22Rv1 (cell line): ENCODE measurements around the gene VWF.

Source experiments
- ZFX ChIP-seq: fragments of 450-650 bp; IDR thresholded peaks from 2 replicates; pipeline ENCODE4 v1.6.1; 2017; ENCODE audit warnings: antibody characterized with exemption, borderline replicate concordance
- TF ChIP-seq, protein P1 (sequence below): fragments of 450-650 bp; IDR thresholded peaks from 2 replicates; pipeline ENCODE4 v1.5.1; 2017; ENCODE audit warnings: mild to moderate bottlenecking

GRCh38 chr12:5905757-5906156 is 218.7 kb downstream of the VWF start:
- TF ChIP-seq, protein P1, sequence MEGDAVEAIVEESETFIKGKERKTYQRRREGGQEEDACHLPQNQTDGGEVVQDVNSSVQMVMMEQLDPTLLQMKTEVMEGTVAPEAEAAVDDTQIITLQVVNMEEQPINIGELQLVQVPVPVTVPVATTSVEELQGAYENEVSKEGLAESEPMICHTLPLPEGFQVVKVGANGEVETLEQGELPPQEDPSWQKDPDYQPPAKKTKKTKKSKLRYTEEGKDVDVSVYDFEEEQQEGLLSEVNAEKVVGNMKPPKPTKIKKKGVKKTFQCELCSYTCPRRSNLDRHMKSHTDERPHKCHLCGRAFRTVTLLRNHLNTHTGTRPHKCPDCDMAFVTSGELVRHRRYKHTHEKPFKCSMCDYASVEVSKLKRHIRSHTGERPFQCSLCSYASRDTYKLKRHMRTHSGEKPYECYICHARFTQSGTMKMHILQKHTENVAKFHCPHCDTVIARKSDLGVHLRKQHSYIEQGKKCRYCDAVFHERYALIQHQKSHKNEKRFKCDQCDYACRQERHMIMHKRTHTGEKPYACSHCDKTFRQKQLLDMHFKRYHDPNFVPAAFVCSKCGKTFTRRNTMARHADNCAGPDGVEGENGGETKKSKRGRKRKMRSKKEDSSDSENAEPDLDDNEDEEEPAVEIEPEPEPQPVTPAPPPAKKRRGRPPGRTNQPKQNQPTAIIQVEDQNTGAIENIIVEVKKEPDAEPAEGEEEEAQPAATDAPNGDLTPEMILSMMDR, result no peak
- TF ChIP-seq ZFX, result no peak
